H7 (cell line): ENCODE results near the gene TMEM168. TPM values are rescaled to one million over a fixed set of nuclear protein-coding genes. Genes with fewer than 3 reads are reported as not detected.
A peak's percentile ranks its signal among the peaks of the same experiment; 100 is the strongest.

Experiments
- DNase-seq: peaks from one replicate; pipeline ENCODE4 v3.0.0; 2012
- H3K27me3 ChIP-seq: 2 replicates; pipeline ENCODE4 v1.6.0; 2011; ENCODE audit warnings: mild to moderate bottlenecking, low read length; ENCODE audit not compliant: control insufficient read depth, insufficient read depth
- H3K36me3 ChIP-seq: replicated peaks from 2 replicates; pipeline ENCODE4 v1.5.1; 2011; ENCODE audit warnings: low read length; ENCODE audit not compliant: control insufficient read depth, insufficient read depth
- H3K4me3 ChIP-seq: 2 replicates; pipeline ENCODE4 v1.5.1; 2011; ENCODE audit warnings: low read depth, mild to moderate bottlenecking, control low read depth, low read length, moderate library complexity; ENCODE audit not compliant: insufficient read depth
- total RNA-seq: library from RNA; depleted of rRNA; stranded (reverse); fragments of >200 nt; shearing (Covaris generic); gene quantifications from 2 replicates; pipeline ENCODE4 v1.2.3, GENCODE V29; 2014

TMEM168 gene
- total RNA-seq, 1 experiment from 2014 or later: 10.9 TPM

GRCh38 chr7:112791465-112792168 lies 1.4 kb upstream of the TMEM168 start:
- Histone ChIP-seq H3K27me3 (no peaks in the 10 kb centered on the region; the same call in 1 of the 2 replicates), H3K36me3 (no peaks in the 10 kb centered on the region), H3K4me3 (no peak overlapping the region)
- no peak for DNase-seq

- Histone ChIP-seq H3K27me3 (no peaks in the 10 kb centered on the region; the same call in 1 of the 2 replicates), H3K36me3 (no peaks in the 10 kb centered on the region), H3K4me3 (peak overlapping the region; percentile 82)
- no peak for DNase-seq
These were observed 402 bp upstream of the TMEM168 start for GRCh38 chr7:112790586-112791003.

- H3K4me3 ChIP-seq: peak overlapping the region; percentile 82
- no peaks in the 10 kb centered on the region for H3K36me3 ChIP-seq
- no peaks in the 10 kb centered on the region; the same call in 1 of the 2 replicates for H3K27me3 ChIP-seq
- no peak for DNase-seq
These were observed 758 bp downstream of the TMEM168 start for GRCh38 chr7:112789453-112789816.

- Histone ChIP-seq H3K4me3 (no peak overlapping the region), H3K27me3 (no peaks in the 10 kb centered on the region; the same call in 1 of the 2 replicates), H3K36me3 (no peaks in the 10 kb centered on the region)
- DNase-seq: no peak
These were observed 1.3 kb downstream of the TMEM168 start for GRCh38 chr7:112788778-112789343.

GRCh38 chr7:112784603-112785002 lies 5.6 kb downstream of the TMEM168 start:
- no peaks in the 10 kb centered on the region for H3K27me3 ChIP-seq
- DNase-seq: no peak
- no peaks in the 10 kb centered on the region for H3K36me3 ChIP-seq
- H3K4me3 ChIP-seq: no peak overlapping the region

- Histone ChIP-seq H3K27me3 (no peaks in the 10 kb centered on the region), H3K36me3 (no peaks in the 10 kb centered on the region), H3K4me3 (no peak overlapping the region)
- no peak for DNase-seq
These were observed 7.7 kb downstream of the TMEM168 start for GRCh38 chr7:112782498-112782897.

- no peak for DNase-seq
- Histone ChIP-seq H3K4me3 (no peak overlapping the region), H3K36me3 (no peaks in the 10 kb centered on the region), H3K27me3 (no peaks in the 10 kb centered on the region)
These were observed 8.6 kb downstream of the TMEM168 start for GRCh38 chr7:112781558-112781957.

- H3K36me3 ChIP-seq: no peaks in the 10 kb centered on the region
- no peaks in the 10 kb centered on the region for H3K27me3 ChIP-seq
- H3K4me3 ChIP-seq: no peak overlapping the region
- no peak for DNase-seq
These were observed 9.1 kb downstream of the TMEM168 start for GRCh38 chr7:112781110-112781509.

- DNase-seq: no peak
- Histone ChIP-seq H3K27me3 (no peaks in the 10 kb centered on the region), H3K36me3 (no peaks in the 10 kb centered on the region)
These were observed 10.5 kb downstream of the TMEM168 start for GRCh38 chr7:112779667-112780066.

GRCh38 chr7:112777406-112777805 lies 12.8 kb downstream of the TMEM168 start:
- H3K36me3 ChIP-seq: no peaks in the 10 kb centered on the region
- DNase-seq: no peak
- H3K27me3 ChIP-seq: no peaks in the 10 kb centered on the region
- no peak overlapping the region for H3K4me3 ChIP-seq

More at GRCh38 chr7:112779667-112780066, 10.5 kb downstream of the TMEM168 start:
- no peak overlapping the region for H3K4me3 ChIP-seq

- Histone ChIP-seq H3K4me3 (no peak overlapping the region), H3K27me3 (no peaks in the 10 kb centered on the region), H3K36me3 (no peaks in the 10 kb centered on the region)
- no peak for DNase-seq
These were observed 19.0 kb downstream of the TMEM168 start for GRCh38 chr7:112771166-112771565.

GRCh38 chr7:112770051-112770450 lies 20.1 kb downstream of the TMEM168 start:
- Histone ChIP-seq H3K36me3 (no peaks in the 10 kb centered on the region), H3K4me3 (no peak overlapping the region), H3K27me3 (no peaks in the 10 kb centered on the region)
- DNase-seq: no peak

GRCh38 chr7:112765105-112765504 lies 25.1 kb downstream of the TMEM168 start:
- no peaks in the 10 kb centered on the region for H3K36me3 ChIP-seq
- H3K4me3 ChIP-seq: no peak overlapping the region
- no peak for DNase-seq
- no peaks in the 10 kb centered on the region for H3K27me3 ChIP-seq

- H3K27me3 ChIP-seq: no peaks in the 10 kb centered on the region
- no peaks in the 10 kb centered on the region for H3K36me3 ChIP-seq
- no peak overlapping the region for H3K4me3 ChIP-seq
- DNase-seq: no peak
These were observed 26.2 kb downstream of the TMEM168 start for GRCh38 chr7:112763996-112764395.

- no peaks in the 10 kb centered on the region for H3K27me3 ChIP-seq
- no peak for DNase-seq
- no peaks in the 10 kb centered on the region for H3K36me3 ChIP-seq
- H3K4me3 ChIP-seq: no peak overlapping the region
These were observed 26.9 kb downstream of the TMEM168 start for GRCh38 chr7:112763298-112763697.
